HG02885 (cell line): ENCODE measurements around the gene ARTN.

Experiments
- ATAC-seq: cut with Tn5 transposase; IDR thresholded peaks from one replicate; pipeline ENCODE4 v1.9.1; 2021; ENCODE audit warnings: mild to moderate bottlenecking; ENCODE audit not compliant: unreplicated experiment, poor library complexity

The ARTN gene, protein sequence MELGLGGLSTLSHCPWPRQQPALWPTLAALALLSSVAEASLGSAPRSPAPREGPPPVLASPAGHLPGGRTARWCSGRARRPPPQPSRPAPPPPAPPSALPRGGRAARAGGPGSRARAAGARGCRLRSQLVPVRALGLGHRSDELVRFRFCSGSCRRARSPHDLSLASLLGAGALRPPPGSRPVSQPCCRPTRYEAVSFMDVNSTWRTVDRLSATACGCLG

GRCh38 chr1:43933386-43934100, at the start of gene ARTN:
TSS of gene ARTN (plus strand) at chr1:43933801. CDS start at chr1:43935657, 1,856 bp downstream.
- no peak for ATAC-seq

DNA sequence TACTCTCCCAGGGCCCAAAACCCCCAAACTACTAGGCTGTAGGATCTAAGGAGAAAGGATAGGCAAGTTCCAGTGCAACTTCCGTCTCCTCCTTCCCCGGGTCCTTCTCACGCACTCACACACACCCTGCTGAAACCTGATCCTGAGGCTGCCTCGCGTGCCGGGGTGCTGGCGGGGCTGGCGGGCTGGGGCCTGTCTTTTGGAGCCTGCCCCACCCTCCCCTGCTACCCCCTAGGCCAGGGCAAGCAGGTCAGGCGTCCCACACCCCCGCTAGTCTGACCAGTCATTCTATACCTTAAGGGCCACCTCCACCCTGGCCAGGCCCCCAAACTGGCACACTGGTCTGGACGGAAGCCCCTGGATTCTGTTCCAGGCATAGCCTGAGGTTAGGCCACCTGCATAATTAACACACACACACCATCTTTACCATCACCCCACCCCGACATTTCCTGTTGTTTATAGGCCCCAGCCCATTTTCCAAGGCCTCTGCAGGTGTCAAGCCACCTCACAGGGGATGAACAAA, 48.3 kb upstream of the ARTN start:
- no peak for ATAC-seq

DNA sequence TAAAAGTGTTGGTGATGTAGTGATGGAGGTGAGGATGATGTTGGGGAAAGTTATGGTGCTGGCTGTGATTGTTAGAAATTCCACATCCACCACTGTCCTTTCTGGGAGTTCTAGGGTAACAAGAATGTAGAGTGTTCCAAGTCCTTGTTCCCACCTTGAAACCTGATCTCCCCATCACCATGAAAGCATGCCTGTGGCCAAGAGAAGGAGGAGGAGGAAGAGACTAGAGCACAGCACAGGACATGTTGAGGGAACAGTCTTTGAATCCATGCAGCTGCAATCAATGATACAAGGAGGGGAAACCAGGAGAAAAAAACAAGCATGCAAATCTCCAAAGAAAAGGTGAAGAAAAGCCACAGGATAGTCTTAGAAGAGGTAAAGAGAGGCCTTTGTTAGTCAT, 45.9 kb upstream of the ARTN start:
- ATAC-seq: no peak

DNA sequence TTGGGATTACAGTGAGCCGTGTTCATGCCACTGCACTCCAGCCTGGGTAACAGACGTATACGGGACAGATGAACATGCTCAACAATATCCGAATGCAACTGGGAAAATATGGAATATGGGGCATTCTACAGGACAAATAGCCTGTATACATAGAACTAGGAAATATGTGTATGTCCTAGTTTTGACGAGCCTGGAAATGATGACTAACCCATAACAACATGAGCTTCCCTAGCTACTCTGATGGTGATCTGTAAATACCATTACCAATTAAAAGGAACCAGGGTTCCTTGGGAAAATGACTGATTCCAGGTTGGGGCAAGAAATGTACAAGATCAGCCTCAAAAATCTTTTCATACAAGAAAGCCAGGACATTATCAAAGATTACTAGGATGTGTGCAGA, 42.8 kb upstream of the ARTN start:
- no peak for ATAC-seq

DNA sequence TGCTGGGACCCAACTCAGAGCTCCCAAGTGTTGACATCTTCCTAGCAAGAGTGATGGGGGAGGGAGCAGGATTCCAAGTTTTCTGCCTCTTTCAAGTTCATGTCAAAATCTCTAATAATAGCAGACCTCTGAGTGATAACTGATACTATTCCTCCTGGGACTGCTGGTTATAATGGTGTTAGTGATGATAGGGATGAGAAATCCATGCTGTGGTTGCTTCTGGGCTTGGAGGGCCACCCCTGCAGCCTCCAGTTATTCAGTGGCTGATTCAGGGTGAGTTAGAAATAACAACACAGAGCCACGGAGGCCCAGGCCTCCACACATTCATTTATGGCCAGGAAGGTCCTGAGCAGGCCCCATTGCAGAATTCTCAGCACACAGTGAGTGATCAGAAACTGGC, 40.6 kb upstream of the ARTN start:
- no peak for ATAC-seq

DNA sequence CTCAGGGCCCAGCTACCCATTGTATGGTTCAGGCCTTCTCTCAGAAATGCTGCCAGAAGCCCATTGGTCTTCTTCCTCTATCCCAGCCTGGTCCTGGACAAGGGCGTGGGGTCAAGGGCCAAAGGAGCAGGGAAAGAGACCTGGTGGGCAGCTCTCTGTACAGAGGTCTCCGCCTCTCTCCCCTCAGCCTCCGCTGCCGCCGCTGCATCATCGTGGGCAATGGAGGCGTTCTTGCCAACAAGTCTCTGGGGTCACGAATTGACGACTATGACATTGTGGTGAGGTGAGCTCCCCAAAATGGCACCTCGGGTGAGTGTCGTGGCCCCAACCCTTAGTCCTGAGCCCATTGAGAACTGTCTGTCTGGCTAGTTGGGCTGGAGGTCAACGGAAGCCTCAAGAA, 34.6 kb upstream of the ARTN start:
- no peak for ATAC-seq

DNA sequence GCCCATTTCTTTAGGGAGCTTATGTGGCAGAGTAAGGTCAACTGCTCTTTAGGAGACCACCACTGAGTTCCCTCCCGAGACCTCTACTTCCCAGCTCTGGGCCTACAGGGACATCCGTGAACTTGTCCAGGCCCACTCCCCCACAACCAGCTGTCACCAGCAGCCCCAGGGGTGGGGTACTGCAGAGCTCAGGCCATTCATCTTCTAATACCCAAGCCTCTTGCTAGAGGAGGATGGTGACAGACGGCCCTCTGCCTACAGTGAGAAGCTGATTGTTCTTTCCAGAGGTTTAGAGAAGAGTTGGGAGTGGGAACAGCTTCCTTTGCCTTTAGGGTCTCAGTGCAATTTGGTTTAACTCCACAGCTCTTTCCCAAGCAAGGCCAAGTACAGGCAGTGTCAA, 33.2 kb upstream of the ARTN start:
- ATAC-seq: no peak

DNA sequence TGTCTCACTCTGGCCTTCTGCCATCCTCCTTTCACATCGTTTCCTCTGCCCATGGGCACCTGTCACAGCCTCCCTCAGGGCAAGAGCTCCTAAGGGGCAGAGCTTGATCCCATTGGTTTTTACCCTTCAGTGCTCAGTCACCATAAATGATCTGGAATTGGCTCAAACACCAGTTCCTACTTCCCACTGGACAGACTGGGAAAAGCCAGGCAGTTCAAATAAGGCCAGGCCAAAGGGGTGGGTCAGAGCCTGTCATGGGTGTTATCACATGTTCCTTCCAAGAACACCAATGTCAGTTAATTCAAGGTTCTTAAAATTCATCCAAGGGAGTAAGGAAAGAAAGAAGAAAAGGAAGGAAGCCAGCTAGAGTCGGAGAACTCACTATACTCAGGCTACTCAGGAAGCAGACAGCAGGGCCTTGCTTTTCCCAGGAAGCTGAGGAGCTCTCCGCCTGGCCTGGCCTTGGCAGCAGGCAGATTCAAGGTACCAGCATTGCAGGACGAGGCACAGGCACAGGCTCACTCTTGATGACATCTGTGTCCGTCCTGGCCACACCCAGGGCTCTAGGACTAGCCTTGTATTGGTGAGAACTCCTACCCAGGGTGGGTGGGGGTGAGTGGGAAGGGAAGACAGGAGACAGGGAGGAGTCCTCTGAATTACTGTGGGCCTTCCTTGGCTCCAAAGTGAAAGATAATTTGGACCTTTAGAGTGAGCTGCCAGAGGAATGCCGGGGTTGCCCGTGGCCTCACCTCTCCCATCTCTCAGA, 32.2 kb upstream of the ARTN start:
- no peak for ATAC-seq

DNA sequence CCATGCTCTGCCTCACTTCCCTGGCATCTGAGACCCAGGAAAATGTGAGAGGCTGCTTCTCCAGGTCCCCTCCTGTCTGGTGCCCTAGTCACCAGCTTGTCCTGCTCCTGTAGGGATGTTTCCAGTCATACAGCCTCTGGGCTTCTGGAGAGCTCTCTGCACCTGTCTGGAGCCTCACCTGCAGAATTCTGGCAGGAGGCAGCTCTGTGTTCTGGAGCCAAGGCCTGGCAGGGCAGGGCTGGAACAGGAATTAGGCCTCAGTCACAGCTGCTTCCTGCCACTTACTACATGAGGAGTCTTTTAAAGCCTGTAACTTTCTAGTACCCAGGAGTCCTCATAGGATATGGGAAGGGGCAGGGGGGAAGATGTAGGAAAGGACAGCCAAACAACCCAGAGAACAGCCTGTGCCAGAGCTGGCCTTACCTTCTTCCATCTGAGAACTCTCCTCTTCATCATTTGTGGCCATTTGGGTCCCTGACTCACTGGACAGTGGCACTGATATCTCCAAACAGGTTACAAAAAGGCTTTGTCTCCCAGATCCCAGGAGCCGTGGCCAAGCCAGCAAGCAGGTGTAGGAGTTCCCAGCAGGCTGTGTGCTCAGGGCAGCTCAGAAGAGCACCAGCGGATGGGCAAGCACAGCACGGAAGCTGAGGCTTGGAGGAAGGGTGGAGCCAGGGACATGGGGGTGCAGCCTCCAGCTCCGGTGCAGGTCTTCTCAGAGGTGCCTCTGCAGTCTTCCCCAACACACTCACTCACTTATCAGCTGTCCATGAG, 31.4 kb upstream of the ARTN start:
- no peak for ATAC-seq

DNA sequence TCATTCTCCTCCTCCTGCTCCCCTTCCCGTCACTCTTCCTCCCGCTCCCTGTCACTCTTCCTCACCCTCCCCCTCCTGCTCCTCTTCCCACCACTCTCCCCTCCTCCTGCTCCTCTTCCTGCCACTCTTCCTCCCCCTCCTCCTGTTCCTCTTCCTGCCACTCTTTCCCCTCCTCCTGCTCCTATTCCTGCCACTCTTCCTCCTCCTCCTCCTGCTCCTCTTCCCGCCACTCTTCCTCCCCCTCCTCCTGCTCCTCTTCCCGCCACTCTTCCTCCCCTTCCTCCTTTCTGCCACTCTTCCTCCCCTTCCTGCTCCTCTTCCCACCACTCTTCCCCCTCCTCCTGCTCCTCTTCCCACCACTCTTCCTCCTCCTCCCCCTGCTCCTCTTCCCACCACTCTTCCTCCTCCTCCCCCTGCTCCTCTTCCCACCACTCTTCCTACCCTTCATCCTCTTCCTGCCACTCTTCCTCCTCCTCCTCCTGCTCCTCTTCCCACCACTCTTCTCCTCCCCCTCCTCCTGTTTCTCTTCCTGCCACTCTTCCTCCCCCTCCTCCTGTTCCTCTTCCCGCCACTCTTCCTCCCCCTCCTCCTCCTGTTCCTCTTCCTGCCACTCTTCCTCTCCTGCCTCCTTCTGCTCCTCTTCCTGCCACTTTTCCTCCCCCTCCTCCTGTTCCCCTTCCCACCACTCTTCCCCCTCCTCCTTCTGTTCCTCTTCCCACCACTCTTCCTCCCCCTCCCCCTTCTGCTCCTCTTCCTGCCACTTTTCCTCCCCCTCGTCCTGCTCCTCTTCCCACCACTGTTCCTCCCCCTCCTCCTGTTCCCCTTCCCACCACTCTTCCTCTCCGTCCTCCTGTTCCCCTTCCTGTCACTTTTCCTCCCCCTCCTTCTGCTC, 28.7 kb upstream of the ARTN start:
- ATAC-seq: no peak

DNA sequence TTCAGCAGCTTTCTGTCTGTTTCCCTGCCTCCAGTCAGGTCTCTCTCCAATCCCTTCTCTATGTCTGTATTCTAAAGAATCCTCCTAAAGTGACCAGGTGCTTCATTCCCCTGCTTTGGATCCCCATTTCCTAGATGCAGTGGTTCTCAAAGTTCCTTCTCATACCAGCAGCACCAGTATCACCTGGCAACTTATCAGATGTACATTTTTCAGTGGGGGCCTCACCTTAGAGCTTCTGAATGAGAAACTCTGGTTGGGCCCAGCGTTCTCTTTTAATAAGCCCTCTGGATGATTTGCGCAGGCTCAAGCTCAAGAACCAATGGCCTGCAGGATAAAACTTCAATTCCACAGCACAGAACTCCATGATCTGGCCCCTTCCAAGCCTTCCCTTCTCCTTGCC, 25.4 kb upstream of the ARTN start:
- ATAC-seq: no peak

- no peak for ATAC-seq
Measured at GRCh38 chr1:43908858-43909257, 24.7 kb upstream of the ARTN start.

DNA sequence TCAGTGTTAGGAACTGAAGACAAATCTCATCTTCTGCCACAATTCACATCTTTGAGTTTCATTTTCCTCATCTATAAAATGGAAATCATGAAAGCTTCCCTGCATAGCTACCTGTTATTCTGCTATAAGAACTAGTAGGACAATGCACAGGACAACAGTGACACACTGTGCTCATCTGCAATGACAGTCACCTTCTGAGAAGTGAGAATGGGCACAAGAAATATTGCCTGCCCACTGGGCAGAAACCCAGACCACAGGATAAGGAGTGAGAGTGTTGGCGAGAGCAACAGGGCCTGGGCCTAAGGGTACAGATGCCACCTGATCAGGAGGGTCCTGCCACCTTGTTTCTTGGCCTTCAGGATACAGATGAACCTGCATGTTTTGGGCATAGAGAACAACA, 23.3 kb upstream of the ARTN start:
- no peak for ATAC-seq

DNA sequence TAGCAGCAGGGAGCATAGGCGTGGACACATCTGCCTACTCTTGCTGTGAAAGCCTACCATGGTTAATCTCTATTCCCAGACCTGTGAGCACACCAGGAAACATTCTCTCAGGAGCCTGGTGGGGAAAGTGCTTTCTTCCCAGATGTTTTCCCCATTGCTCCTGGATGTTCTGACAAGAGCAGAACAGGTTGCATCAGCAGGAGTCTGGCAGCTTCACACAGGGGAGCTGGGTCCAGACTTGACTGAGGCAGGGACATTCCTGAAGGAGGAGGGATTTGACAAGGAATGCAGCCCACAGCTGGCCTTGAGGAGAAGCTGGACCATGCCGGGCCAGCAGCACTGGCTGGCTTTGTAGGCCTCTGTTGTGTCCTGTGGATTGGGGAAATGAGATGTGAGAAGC, 21.0 kb upstream of the ARTN start:
- no peak for ATAC-seq

GRCh38 chr1:43913051-43913501, 20.5 kb upstream of the ARTN start:
- ATAC-seq: no peak

GRCh38 chr1:43913666-43914360, 19.8 kb upstream of the ARTN start:
- no peak for ATAC-seq

DNA sequence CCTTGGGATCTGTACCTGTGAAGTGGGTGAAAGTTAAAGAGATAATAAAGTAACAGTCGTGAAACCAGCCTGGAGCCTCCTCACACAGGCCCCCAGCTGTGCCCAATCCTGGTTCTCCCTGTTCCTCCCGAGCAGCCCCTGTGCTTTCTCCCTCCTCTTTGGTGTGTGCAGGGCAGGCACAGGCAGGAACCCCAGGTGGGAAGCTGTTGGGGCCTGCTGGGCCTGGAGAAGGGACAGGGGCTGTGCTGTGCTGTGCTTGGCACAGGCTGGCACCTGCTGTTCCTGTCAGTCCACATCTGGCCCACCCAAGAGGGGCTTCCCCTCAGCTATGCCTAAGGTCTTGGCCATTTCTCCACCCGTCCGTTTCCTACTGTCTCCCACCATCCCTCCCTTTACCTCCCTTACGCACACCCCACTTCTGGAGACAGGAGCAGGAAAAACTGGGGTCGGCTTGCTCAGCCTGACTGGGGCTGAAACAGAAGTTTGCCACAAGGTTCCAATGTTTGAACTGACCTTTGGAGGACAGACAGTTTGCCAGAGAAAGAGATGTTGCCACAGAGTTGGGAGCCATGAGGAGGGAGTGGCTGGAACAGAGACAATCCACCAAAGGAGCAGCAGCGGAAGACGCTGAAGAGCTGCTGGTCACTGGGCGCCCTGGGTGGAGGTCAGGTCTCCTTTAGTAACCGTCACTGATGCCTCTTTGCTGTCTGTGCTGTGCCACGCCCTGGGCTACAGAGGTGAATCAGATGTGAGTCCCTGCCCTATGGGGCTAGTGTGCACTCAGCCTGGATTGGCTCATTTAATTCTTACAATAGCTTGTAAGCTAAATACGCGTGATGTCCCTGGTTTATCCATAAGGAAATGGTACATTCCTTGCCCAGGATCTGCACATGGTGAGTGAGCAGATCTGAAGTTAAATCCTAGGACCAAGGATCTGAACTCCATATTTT, 18.8 kb upstream of the ARTN start:
- ATAC-seq: no peak

- ATAC-seq: no peak
Measured at GRCh38 chr1:43919906-43920305, 13.7 kb upstream of the ARTN start.
